NCI-H345 (cell line): ENCODE results near the gene ZNF639.
A peak's percentile ranks its signal among the peaks of the same experiment; 100 is the strongest.

Experiments
- DNase-seq: peaks from one replicate; lab custom pipeline; 2025; lab: John Stamatoyannopoulos, UW

The ZNF639 gene

GRCh38 chr3:179318876-179319275, 4.0 kb upstream of the ZNF639 start:
- DNase-seq: no peak

GRCh38 chr3:179321668-179322285, 1.1 kb upstream of the ZNF639 start:
- peak; percentile 49 for DNase-seq

DNA sequence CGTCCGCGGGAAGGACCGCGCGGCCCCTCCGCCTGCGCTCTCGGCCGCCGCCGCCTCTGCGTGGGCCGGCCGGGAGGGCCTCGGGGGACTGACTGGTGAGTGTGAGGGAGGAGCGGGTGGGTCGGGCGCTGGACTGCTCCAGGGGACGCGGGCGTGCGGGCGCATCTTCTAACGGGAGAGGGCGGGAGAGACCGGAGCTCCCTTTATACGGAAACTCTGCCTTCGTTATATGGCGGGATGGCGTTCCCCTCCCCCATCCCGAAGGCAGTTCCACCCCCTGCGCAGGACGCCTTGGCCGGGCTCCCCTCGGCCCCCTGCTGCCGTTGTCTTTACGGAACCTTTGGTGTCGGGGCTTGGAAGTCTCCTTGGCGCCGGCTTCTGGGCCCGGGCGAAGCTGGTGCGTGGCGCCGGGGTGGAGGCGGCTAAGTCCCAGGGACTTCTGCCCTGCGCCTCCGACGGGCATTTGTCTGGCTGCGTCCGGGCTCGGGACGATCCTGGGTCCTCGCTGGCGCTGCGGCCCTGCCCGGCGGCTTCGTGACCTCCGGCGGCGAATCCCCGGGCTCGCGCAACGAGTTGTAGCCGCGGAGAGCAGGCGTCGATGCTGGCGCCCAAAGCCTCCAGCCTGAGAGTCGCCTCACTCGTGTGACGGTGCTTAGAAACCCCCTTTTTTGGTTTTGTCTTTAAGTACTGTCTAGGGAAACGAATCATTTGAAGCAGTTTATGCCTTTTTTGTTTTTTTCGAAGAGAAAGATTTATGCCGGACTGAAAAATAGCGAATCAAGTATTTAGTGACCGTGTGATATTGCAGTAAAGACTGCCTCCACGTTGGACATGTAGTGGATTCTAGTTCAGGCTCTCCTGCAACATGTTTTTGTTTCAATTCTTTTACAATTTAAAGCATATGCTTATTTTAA, 623 bp downstream of the ZNF639 start:
- DNase-seq: peak; percentile 66

- DNase-seq: no peak
Measured at GRCh38 chr3:179324270-179324754, 1.5 kb downstream of the ZNF639 start.

DNA sequence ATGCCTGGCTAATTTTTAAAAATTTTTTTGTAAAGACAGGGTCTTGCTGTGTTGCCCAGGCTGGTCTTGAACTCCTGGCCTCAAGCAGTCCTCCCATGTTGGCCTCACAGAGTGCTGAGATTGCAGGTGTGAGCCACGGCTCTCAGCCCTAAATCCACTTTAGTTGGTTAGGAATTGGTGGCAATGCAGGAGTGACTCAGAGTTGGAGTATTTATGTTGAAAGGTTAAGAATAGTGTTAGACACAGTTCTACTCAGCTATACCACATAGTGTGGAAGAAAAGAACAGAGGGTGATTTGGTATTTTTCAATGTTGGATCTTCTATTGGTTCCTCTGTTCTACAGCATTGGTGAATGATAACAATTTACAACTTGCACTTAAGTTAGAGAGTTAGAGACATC, 7.6 kb downstream of the ZNF639 start:
- DNase-seq: no peak

- DNase-seq: no peak
Measured at GRCh38 chr3:179332240-179332639, 9.4 kb downstream of the ZNF639 start.

GRCh38 chr3:179333084-179333483, 10.3 kb downstream of the ZNF639 start:
- no peak for DNase-seq

DNA sequence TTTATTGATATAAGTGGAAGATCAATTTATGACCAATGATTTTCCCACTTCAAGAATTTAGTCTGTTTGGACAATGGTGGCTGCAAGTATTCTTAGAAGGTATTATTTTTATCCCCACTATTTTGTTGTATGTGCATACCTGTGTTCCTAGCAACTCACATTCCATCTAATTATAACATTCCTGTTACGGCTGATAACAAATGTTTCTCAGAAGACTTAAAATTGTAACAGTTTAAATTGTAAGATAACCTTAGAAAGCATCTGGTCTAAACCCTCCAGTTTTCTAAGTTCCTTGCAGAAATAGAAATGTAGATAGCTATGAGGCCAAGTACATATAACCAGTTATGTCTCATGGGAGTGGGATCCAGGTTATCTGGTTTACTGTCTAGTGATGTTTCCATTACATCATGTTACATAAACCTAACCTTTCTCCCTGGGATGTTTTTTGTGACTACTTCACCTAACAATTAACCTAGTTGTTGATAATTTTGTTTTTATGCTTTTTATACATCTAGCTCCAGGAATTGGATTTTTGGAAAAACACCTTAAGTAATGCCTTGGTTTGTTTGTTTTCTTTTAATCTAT, 13.6 kb downstream of the ZNF639 start:
- DNase-seq: no peak

GRCh38 chr3:179347345-179348194, 24.7 kb downstream of the ZNF639 start, which contains the start of gene MFN1:
TSS of gene MFN1 (plus strand) at chr3:179347709. CDS start at chr3:179348852, 1,143 bp downstream.
- DNase-seq: peak; percentile 99

DNA sequence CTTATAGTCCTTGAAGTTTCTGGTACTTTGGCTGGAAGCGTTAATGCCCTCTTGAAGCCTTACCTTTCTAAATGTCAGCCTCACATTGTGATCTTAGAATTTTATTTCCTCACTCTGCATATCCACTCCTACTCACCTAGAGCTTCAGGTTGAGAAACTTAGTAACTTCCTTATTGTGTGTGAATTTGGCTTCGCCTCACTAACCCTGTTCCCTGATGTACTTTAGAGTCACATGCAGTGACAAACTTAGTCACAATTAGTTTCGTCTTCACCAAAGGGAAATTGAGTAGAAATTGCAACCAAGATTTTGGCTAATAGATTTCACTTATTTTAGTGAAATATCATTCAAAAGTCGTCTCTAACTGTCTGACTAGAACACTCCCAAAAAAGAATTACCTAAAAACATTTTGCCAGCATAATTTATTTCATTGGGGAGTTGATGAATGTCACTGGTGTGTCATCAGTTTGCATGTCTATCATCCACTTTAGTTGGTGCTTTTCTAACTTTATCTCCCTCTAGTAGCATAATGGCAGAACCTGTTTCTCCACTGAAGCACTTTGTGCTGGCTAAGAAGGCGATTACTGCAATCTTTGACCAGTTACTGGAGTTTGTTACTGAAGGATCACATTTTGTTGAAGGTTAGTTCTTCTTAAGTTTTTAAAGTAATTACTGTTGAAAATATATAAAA, 25.6 kb downstream of the ZNF639 start:
- no peak for DNase-seq

DNA sequence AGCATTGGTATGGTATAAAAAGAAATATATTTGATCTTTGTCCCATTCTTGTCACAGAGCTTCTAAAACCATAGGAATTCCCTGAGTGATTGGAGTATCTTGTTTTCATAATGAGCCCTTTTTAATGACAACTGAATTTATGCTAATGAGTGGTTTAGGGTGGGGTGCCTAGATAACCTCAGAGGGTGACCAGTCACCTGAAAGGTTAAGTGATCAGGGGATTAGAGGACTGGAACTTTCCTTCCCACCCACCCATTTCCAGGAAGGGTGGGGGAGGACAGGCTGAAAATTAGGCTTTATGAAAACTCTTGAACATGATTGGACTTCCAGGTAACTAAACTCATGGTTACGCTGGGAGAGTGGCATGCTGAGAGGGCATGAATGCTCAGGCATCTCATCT, 33.2 kb downstream of the ZNF639 start:
- no peak for DNase-seq

GRCh38 chr3:179363332-179363731, 40.5 kb downstream of the ZNF639 start:
- DNase-seq: no peak

GRCh38 chr3:179369621-179370020, 46.8 kb downstream of the ZNF639 start:
- no peak for DNase-seq

- no peak for DNase-seq
Measured at GRCh38 chr3:179373938-179374337, 51.1 kb downstream of the ZNF639 start.

- no peak for DNase-seq
Measured at GRCh38 chr3:179375091-179375999, 52.5 kb downstream of the ZNF639 start.

DNA sequence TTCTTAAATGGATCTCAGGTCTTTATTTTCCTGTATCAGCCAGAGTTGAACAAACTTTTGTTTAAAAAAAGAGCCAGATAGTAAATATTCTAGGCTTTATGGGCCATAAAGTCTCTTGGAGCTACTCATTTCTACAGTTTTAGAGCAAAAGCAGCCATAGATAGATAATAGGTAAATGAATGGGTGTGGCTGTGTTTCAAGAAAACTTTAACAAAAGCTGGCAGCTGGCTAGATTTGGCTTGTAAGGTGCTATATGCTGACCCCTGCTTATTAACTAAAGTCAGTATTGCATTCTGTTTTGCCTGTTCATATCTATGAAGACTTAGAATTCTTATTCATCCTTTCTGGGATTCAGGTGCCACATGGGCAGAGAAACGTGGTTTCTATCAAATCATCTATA, 53.6 kb downstream of the ZNF639 start:
- no peak for DNase-seq
